Keratinocyte (primary cell): ENCODE results near the gene FARP1. TPM values are rescaled to one million over a fixed set of nuclear protein-coding genes. Genes with fewer than 3 reads are reported as not detected.

Source experiments
- DNase-seq: peaks from one replicate; pipeline ENCODE4 v3.0.0-alpha.2; 2011; ENCODE audit warnings: low read depth, missing footprints, low spot score
- FAIRE-seq: peaks from 2 replicates; lab custom pipeline; 2011; peaks lifted over from hg19 to GRCh38; lab: Jason Lieb, UNC
- H2AFZ ChIP-seq: 2 replicates; pipeline ENCODE4 v1.6.0; 2012; ENCODE audit warnings: low read length, control low read depth, inconsistent platforms; ENCODE audit not compliant: control insufficient read depth
- H3K27ac ChIP-seq: 2 replicates; pipeline ENCODE4 v1.5.1; 2011; ENCODE audit warnings: low read length; ENCODE audit not compliant: control insufficient read depth, insufficient read depth
- H3K27me3 ChIP-seq: 3 replicates; pipeline ENCODE4 v1.6.0; 2011; ENCODE audit warnings: low read length; ENCODE audit not compliant: control insufficient read depth, insufficient read depth; ENCODE audit errors: extremely low read depth
- H3K36me3 ChIP-seq, 2 experiments: 2 replicates in 1 of 2; 3 replicates in 1 of 2; pipeline ENCODE4 v1.5.1; 2011; ENCODE audit warnings: low read length in 2 of 2, mild to moderate bottlenecking in 1 of 2; ENCODE audit not compliant: control insufficient read depth in 2 of 2, insufficient read depth in 2 of 2; ENCODE audit errors: extremely low read depth in 1 of 2
- H3K4me1 ChIP-seq: 3 replicates; pipeline ENCODE4 v1.5.1; 2011; ENCODE audit warnings: low read length; ENCODE audit not compliant: control insufficient read depth, insufficient read depth; ENCODE audit errors: extremely low read depth
- H3K4me2 ChIP-seq: 3 replicates; pipeline ENCODE4 v1.6.0; 2011; ENCODE audit warnings: low read depth, low read length; ENCODE audit not compliant: control insufficient read depth, insufficient read depth; ENCODE audit errors: extremely low read depth
- H3K4me3 ChIP-seq, 3 experiments: fragments of 200-600 bp in 1 of 3; sonication (generic) in 1 of 3; 2 replicates in 2 of 3; 3 replicates in 1 of 3; pipeline ENCODE4 v1.5.1; 2011 to 2016; ENCODE audit warnings: low read length in 3 of 3, mild to moderate bottlenecking in 3 of 3, control low read depth in 2 of 3, inconsistent platforms in 1 of 3, low read depth in 1 of 3, mixed read lengths in 1 of 3, mixed run types in 1 of 3, moderate library complexity in 1 of 3; ENCODE audit not compliant: control insufficient read depth in 2 of 3, insufficient read depth in 2 of 3; ENCODE audit errors: extremely low read depth in 1 of 3
- H3K79me2 ChIP-seq: 2 replicates; pipeline ENCODE4 v1.6.0; 2012; ENCODE audit warnings: low read length; ENCODE audit not compliant: control insufficient read depth, insufficient read depth
- H3K9ac ChIP-seq: 3 replicates; pipeline ENCODE4 v1.6.0; 2011; ENCODE audit warnings: low read length; ENCODE audit not compliant: control insufficient read depth, insufficient read depth; ENCODE audit errors: extremely low read depth
- H3K9me1 ChIP-seq: 3 replicates; pipeline ENCODE4 v1.6.0; 2011; ENCODE audit warnings: low read length; ENCODE audit not compliant: control insufficient read depth, insufficient read depth; ENCODE audit errors: extremely low read depth
- H3K9me3 ChIP-seq: 2 replicates; pipeline ENCODE4 v1.5.1; 2012; ENCODE audit warnings: low read depth, low read length; ENCODE audit not compliant: control insufficient read depth
- H4K20me1 ChIP-seq: 3 replicates; pipeline ENCODE4 v1.6.0; 2011; ENCODE audit warnings: low read length; ENCODE audit not compliant: control insufficient read depth, insufficient read depth; ENCODE audit errors: extremely low read depth
- CTCF ChIP-seq, 3 experiments: IDR thresholded peaks in 1 of 3; conservative IDR thresholded peaks in 1 of 3; optimal IDR thresholded peaks in 1 of 3; 2 replicates in 2 of 3; 3 replicates in 1 of 3; pipeline versions ENCODE3 to v1.5.1; 2011; ENCODE audit warnings: low read length in 3 of 3, mild to moderate bottlenecking in 3 of 3, moderate library complexity in 2 of 3, control low read depth in 1 of 3, inconsistent platforms in 1 of 3; ENCODE audit not compliant: insufficient read depth in 2 of 3; ENCODE audit errors: extremely low read depth in 1 of 3
- EZH2 ChIP-seq: IDR thresholded peaks from one replicate; pipeline ENCODE4 v1.6.1; 2012; ENCODE audit warnings: inconsistent platforms, mild to moderate bottlenecking, low read length, moderate library complexity
- dilution Hi-C: fragments of 300-500 bp; cut with MboI; formaldehyde crosslinking; loops from one replicate; pipeline ENCODE4 v1.7.0; 2020; ENCODE audit warnings: low sequenced_read_pairs; ENCODE audit not compliant: extremely low pct_ligation_motif_present
- polyA plus RNA-seq, 5 experiments: library from polyadenylated mRNA; depleted of rRNA in 3 of 5; stranded (reverse) in 3 of 5; stranded (forward) in 1 of 5; unstranded in 1 of 5; fragments of >200 nt; gene quantifications; 1 replicate in 1 of 5; 2 replicates in 3 of 5; 3 replicates in 1 of 5; pipeline versions ENCODE4 v1.2.1 to v1.2.3, GENCODE V29; 2011 to 2012; ENCODE audit warnings: missing spikeins in 2 of 5, low read depth in 1 of 5, low replicate concordance in 1 of 5

Gene FARP1
- polyA plus RNA-seq, 1 donor (not counting 4 experiments of a cell fraction or from before 2014, with no cell fraction given): 10.3 TPM

- H3K4me1 ChIP-seq: peaks cover 4% of the 10 kb centered on the region
- H3K36me3 ChIP-seq: peaks cover 23 to 36% of the 10 kb centered on the region in 2 experiments
- dilution Hi-C loops: no loop called here
- DNase-seq (no peak), FAIRE-seq (no peak)
- H3K4me3 ChIP-seq: no peak overlapping the region
- H3K79me2 ChIP-seq: peaks cover 3% of the 10 kb centered on the region
- no peak overlapping the region for H2AFZ ChIP-seq
- no peak overlapping the region for H3K9ac ChIP-seq
- no peaks in the 10 kb centered on the region for H4K20me1 ChIP-seq
- TF ChIP-seq CTCF (optimal IDR thresholded peaks at IDR 0.05 in 1 of 3, IDR thresholded peaks at IDR 0.05 in 1 of 3, conservative IDR thresholded peaks at IDR 0.05 in 1 of 3; ENCODE audit: extremely low read depth in 1 of 3, insufficient read depth in 2 of 3, low read length in 3 of 3): no peak
- no peak for TF ChIP-seq EZH2
- no peak overlapping the region for H3K4me2 ChIP-seq
- H3K27ac ChIP-seq: no peak overlapping the region
- no peaks in the 10 kb centered on the region for H3K27me3 ChIP-seq
- H3K9me3 ChIP-seq: no peaks in the 10 kb centered on the region
- no peaks in the 10 kb centered on the region for H3K9me1 ChIP-seq
Observed at GRCh38 chr13:98450026-98450425, 307.1 kb downstream of the FARP1 start.

GRCh38 chr13:98450539-98451111 is 307.7 kb downstream of the FARP1 start:
- peaks cover 3% of the 10 kb centered on the region for H3K4me1 ChIP-seq
- no peak overlapping the region for H3K4me2 ChIP-seq
- DNase-seq (no peak), FAIRE-seq (no peak)
- no peak overlapping the region for H2AFZ ChIP-seq
- H3K4me3 ChIP-seq: no peak overlapping the region
- no peak overlapping the region for H3K27ac ChIP-seq
- TF ChIP-seq EZH2 (no peak), CTCF (optimal IDR thresholded peaks at IDR 0.05 in 1 of 3, IDR thresholded peaks at IDR 0.05 in 1 of 3, conservative IDR thresholded peaks at IDR 0.05 in 1 of 3; ENCODE audit: extremely low read depth in 1 of 3, insufficient read depth in 2 of 3, low read length in 3 of 3) (no peak)
- H3K36me3 ChIP-seq: peaks cover 23 to 38% of the 10 kb centered on the region in 2 experiments
- H3K79me2 ChIP-seq: peaks cover 3% of the 10 kb centered on the region
- no peaks in the 10 kb centered on the region for H3K27me3 ChIP-seq
- no peaks in the 10 kb centered on the region for H3K9me1 ChIP-seq
- H3K9me3 ChIP-seq: no peaks in the 10 kb centered on the region
- H4K20me1 ChIP-seq: no peaks in the 10 kb centered on the region
- dilution Hi-C loops: no loop called here
- H3K9ac ChIP-seq: no peak overlapping the region
